Measurements from ENCODE around the gene ELOVL1. TPM values are rescaled to one million over a fixed set of nuclear protein-coding genes. Genes with fewer than 3 reads are reported as not detected.

Gene ELOVL1
- total and polyA plus RNA-seq, 10 of the 15 experiments (the other 5 are each of a cell fraction or from before 2014, with no cell fraction given) = 58.5 to 139 (median 89.8) TPM

GRCh38 chr1:43410571-43410970, 42.8 kb upstream of the ELOVL1 start:
- in situ Hi-C loops (cut with MboI) (loop anchor here (5.0 kb wide), 1 partner anchor 183 kb away; no protein-coding TSS in a partner anchor), intact Hi-C loops (cut with micrococcal nuclease; ENCODE audit: unreplicated experiment) (loop anchor here (5.0 kb wide), 1 partner anchor 338 kb away; no protein-coding TSS in a partner anchor)
- Histone ChIP-seq H3K4me1 (ENCODE audit: control insufficient read depth, insufficient read depth, low read length) (no peaks in the 10 kb centered on the region), H3K9ac (ENCODE audit: control insufficient read depth, insufficient read depth, low read length) (no peak overlapping the region), H3K9me3 (replicated peaks; ENCODE audit: control insufficient read depth, insufficient read depth, low read length) (no peaks in the 10 kb centered on the region), H2AFZ (ENCODE audit: control insufficient read depth, low read depth, low read length) (no peak overlapping the region), H4K20me1 (ENCODE audit: control insufficient read depth, insufficient read depth) (no peaks in the 10 kb centered on the region), H3K79me2 (ENCODE audit: control insufficient read depth, insufficient read depth, low read length) (no peaks in the 10 kb centered on the region), H3K27me3 (replicated peaks in 1 of 2; ENCODE audit: control insufficient read depth in 2 of 2, insufficient read depth in 2 of 2, low read length in 1 of 2) (no peaks in the 10 kb centered on the region), H3K4me3 (no peak overlapping the region), H3K27ac (ENCODE audit: control insufficient read depth, insufficient read depth) (no peak overlapping the region), H3K36me3 (ENCODE audit: control insufficient read depth in 2 of 2, insufficient read depth in 2 of 2, low read length in 1 of 2) (peaks cover 1 to 14% of the 10 kb centered on the region in 2 experiments), H3K4me2 (ENCODE audit: control insufficient read depth, insufficient read depth) (no peak overlapping the region)
- ATAC-seq (no peak), FAIRE-seq (no peak), DNase-seq (ENCODE audit: low read depth, low spot score) (no peak)
- CTCF ChIA-PET = interaction anchor here (5.3 kb wide), 1 partner anchor 184 kb away, joined by 61 read pairs; no protein-coding TSS in a partner anchor
- WGBS (ENCODE audit: insufficient coverage, insufficient replicate concordance, low lambda C conversion rate, missing lambda C conversion rate) = 100% methylated on average over 3 of the region's 3 CpGs
- POLR2A ChIA-PET = no interaction called here
- BruUV-seq (replicated peaks) = no TSS peak
- SMC1A ChIA-PET (ENCODE audit: uncharacterized antibody, unreplicated experiment) = interaction anchor here (5.4 kb wide), 1 partner anchor 172 kb away, joined by 70 read pairs; no protein-coding TSS in a partner anchor
- RAD21 ChIA-PET (ENCODE audit: unreplicated experiment) = no interaction called here
- TF ChIP-seq RELA (IDR thresholded peaks at IDR 0.05; ENCODE audit: borderline replicate concordance, partially characterized antibody) (no peak), SUPT20H (IDR thresholded peaks at IDR 0.05; ENCODE audit: borderline replicate concordance, control insufficient read depth, low read depth, low read length) (no peak), ZNF274 (IDR thresholded peaks at IDR 0.05; ENCODE audit: insufficient read depth, insufficient read length) (no peak), CTCF (IDR thresholded peaks at IDR 0.05 in 2 of 3, conservative IDR thresholded peaks at IDR 0.05 in 1 of 3; ENCODE audit: control insufficient read depth in 2 of 3, extremely low read depth in 1 of 3, insufficient read depth in 1 of 3, low read depth in 3 of 3, low read length in 3 of 3) (no peak), MYC (IDR thresholded peaks at IDR 0.05; ENCODE audit: insufficient read depth, insufficient read length, insufficient replicate concordance, low read length, severe bottlenecking) (no peak), ZBED1 (IDR thresholded peaks at IDR 0.05; ENCODE audit: borderline replicate concordance) (no peak), CBFB (IDR thresholded peaks at IDR 0.05; ENCODE audit: low read depth) (no peak), LARP7 (IDR thresholded peaks at IDR 0.05) (no peak), ELK1 (IDR thresholded peaks at IDR 0.05; ENCODE audit: low read depth, low read length) (no peak), NR2F1 (conservative IDR thresholded peaks at IDR 0.05) (no peak), CHD4 (IDR thresholded peaks at IDR 0.05) (no peak), ATF2 (IDR thresholded peaks at IDR 0.05; ENCODE audit: low read length) (no peak), PBX3 (IDR thresholded peaks at IDR 0.05; ENCODE audit: insufficient replicate concordance, low read depth, low read length) (no peak), BRCA1 (IDR thresholded peaks at IDR 0.05; ENCODE audit: low read depth, low read length) (no peak), TAF1 (IDR thresholded peaks at IDR 0.05; ENCODE audit: borderline replicate concordance, low read depth, low read length) (no peak)
